ENCODE results near the gene SV2C. TPM values are rescaled to one million over a fixed set of nuclear protein-coding genes. Genes with fewer than 3 reads are reported as not detected.

The SV2C gene
- total RNA-seq, 2 donors from 2014 or later = not detected

DNA sequence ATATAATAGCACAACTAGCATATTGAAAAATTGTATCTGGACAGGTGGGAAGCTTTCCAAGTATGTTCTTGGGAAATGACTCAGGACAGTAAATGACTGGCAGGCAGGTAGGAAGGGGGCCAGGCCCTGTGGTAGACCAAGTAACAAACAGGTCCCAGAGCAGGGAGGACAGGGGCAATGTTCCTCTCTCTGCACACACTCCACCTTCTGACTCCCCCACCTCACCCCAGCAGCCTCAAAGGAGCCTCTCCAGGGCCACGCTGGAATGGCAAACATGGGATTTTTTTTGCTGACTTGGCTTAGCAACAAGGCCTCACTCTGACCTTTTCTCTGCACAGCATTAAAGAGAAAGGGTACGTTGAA lies 288.8 kb downstream of the SV2C start:
- H3K27ac ChIP-seq (ENCODE audit: low read depth, low read length) = no peak overlapping the region

DNA sequence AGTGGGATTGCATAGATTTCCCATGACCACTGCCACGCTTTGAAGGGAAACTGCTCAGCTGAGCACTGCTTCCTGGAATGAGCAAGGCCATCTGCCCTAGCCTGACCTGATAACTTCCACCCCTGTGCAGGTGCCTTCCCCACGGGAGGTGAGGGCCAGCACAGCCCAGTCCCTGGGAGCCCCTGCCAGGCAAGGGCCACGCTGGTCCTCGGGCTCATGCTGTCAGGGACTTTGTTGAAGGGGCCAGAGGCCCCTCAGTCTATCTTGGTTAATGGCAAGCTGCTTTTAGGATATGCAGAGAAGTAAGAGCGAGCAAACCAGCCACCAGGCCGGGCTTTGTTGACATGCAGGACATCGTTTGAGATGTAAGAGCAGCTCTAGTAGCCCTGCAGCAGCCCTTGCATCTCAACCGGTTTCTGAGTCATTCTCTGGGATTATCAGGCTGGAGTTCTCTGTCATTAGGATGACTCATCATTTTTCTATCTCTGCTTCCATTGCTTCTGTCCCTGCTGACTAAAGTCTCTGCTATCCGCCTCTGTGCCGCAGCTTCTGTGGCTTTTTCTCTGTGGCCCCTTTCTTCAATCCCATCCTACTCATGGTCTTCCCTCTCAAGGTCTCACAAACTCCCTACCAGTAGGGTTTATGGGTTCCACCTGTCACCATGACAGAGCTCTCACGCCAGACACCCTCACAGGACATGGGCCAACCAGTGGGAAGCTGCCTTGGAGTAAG lies 289.3 kb downstream of the SV2C start:
- peaks cover 11% of the 10 kb centered on the region for H3K9me3 Mint-ChIP-seq
- TF ChIP-seq, protein P1, sequence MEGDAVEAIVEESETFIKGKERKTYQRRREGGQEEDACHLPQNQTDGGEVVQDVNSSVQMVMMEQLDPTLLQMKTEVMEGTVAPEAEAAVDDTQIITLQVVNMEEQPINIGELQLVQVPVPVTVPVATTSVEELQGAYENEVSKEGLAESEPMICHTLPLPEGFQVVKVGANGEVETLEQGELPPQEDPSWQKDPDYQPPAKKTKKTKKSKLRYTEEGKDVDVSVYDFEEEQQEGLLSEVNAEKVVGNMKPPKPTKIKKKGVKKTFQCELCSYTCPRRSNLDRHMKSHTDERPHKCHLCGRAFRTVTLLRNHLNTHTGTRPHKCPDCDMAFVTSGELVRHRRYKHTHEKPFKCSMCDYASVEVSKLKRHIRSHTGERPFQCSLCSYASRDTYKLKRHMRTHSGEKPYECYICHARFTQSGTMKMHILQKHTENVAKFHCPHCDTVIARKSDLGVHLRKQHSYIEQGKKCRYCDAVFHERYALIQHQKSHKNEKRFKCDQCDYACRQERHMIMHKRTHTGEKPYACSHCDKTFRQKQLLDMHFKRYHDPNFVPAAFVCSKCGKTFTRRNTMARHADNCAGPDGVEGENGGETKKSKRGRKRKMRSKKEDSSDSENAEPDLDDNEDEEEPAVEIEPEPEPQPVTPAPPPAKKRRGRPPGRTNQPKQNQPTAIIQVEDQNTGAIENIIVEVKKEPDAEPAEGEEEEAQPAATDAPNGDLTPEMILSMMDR (conservative IDR thresholded peaks at IDR 0.05) = no peak
- WGBS, 2 experiments (ENCODE audit: insufficient coverage in 1 of 2, insufficient read length in 1 of 2) = 76% methylated on average over 11 of the region's 11 CpGs

More for the DNA sequence above, 288.8 kb downstream of the SV2C start:
- no peak overlapping the region for H3K4me3 ChIP-seq (ENCODE audit: low read length)
- no peak overlapping the region for H3K4me3 Mint-ChIP-seq
- peak overlapping the region; percentile 5 for H3K9ac ChIP-seq (ENCODE audit: extremely low read depth, low read length, poor library complexity, severe bottlenecking)
- H3K27me3 Mint-ChIP-seq (ENCODE audit: insufficient read depth) = no peaks in the 10 kb centered on the region
- DNase-seq = no peak
- peaks cover 11% of the 10 kb centered on the region for H3K9me3 Mint-ChIP-seq
- H3K36me3 Mint-ChIP-seq (ENCODE audit: low read depth) = peaks cover 5% of the 10 kb centered on the region
- WGBS, 2 experiments (ENCODE audit: insufficient coverage in 1 of 2, insufficient read length in 1 of 2) = 85 to 86% methylated on average over 1 to 2 of the region's 2 CpGs
- peaks cover 20% of the 10 kb centered on the region for H3K4me1 Mint-ChIP-seq
- H3K4me1 ChIP-seq (ENCODE audit: control insufficient read depth, insufficient read depth, low read length) = no peaks in the 10 kb centered on the region
- TF ChIP-seq, protein P1 (conservative IDR thresholded peaks at IDR 0.05) = no peak
- H3K9me3 ChIP-seq (ENCODE audit: control insufficient read depth, low read length) = peaks cover 7% of the 10 kb centered on the region
- peak overlapping the region; percentile 46 for H3K27ac Mint-ChIP-seq
- no peaks in the 10 kb centered on the region for H3K36me3 ChIP-seq (ENCODE audit: control insufficient read depth, insufficient read depth, low read length)
- H3K27me3 ChIP-seq (ENCODE audit: control insufficient read depth, insufficient read depth, low read length, poor library complexity, severe bottlenecking) = no peaks in the 10 kb centered on the region

DNA sequence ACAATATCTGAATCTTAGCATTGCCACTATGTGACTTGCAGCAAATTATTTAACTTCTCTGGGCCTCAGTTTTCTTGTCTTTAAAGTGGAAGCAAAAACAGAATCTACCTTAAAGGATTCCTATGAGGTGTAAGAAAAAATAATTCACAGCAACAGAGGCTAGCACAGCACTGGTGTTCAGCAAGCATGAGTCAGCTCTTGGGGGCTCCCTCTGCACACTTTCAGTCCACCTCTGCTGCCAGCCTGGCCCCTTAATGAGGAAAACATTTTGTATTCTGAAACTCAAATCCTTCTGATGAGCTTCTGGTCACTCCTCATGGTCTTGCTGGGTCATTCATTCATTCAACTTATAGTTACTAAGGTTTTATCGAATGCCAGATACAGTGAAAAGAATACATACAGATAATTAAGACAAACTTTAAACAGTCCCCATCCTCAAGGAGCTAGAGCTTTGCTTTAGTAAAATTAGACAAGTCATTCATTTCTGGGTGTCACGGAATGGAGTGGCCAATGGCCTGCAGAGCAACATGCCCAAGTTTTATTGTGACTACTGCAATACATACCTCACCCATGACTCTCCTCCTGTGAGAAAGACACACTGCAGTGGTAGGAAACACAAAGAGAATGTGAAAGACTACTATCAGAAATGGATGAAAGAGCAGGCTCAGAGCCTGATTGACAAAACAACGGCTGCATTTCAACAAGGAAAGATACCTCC lies 293.1 kb downstream of the SV2C start:
- no peak overlapping the region for H3K4me3 ChIP-seq (ENCODE audit: low read length)
- peaks cover 24% of the 10 kb centered on the region for H3K4me1 Mint-ChIP-seq
- H3K27ac ChIP-seq (ENCODE audit: low read depth, low read length) = no peak overlapping the region
- H3K9me3 ChIP-seq (ENCODE audit: control insufficient read depth, low read length) = no peaks in the 10 kb centered on the region
- H3K4me3 Mint-ChIP-seq = no peak overlapping the region
- no peak for DNase-seq
- H3K27me3 ChIP-seq (ENCODE audit: control insufficient read depth, insufficient read depth, low read length, poor library complexity, severe bottlenecking) = no peaks in the 10 kb centered on the region
- H3K36me3 Mint-ChIP-seq (ENCODE audit: low read depth) = no peaks in the 10 kb centered on the region
- WGBS, 2 experiments (ENCODE audit: insufficient coverage in 1 of 2, insufficient read length in 1 of 2) = 89 to 100% methylated on average over 1 to 3 of the region's 3 CpGs
- no peak overlapping the region for H3K9ac ChIP-seq (ENCODE audit: extremely low read depth, low read length, poor library complexity, severe bottlenecking)
- H3K4me1 ChIP-seq (ENCODE audit: control insufficient read depth, insufficient read depth, low read length) = peaks cover 7% of the 10 kb centered on the region
- H3K27ac Mint-ChIP-seq = no peak overlapping the region
- H3K27me3 Mint-ChIP-seq (ENCODE audit: insufficient read depth) = peaks cover 7% of the 10 kb centered on the region
- no peaks in the 10 kb centered on the region for H3K9me3 Mint-ChIP-seq
- TF ChIP-seq, protein P1 (conservative IDR thresholded peaks at IDR 0.05) = no peak
- no peaks in the 10 kb centered on the region for H3K36me3 ChIP-seq (ENCODE audit: control insufficient read depth, insufficient read depth, low read length)

More for the DNA sequence above, 289.3 kb downstream of the SV2C start:
- H3K27ac Mint-ChIP-seq = peak overlapping the region; percentile 46
- peaks cover 5% of the 10 kb centered on the region for H3K36me3 Mint-ChIP-seq (ENCODE audit: low read depth)
- no peak overlapping the region for H3K4me3 ChIP-seq (ENCODE audit: low read length)
- H3K4me3 Mint-ChIP-seq = no peak overlapping the region
- H3K27ac ChIP-seq (ENCODE audit: low read depth, low read length) = peak overlapping the region; percentile 5
- H3K9me3 ChIP-seq (ENCODE audit: control insufficient read depth, low read length) = peaks cover 7% of the 10 kb centered on the region
- DNase-seq = peak; percentile 71
- no peaks in the 10 kb centered on the region for H3K27me3 ChIP-seq (ENCODE audit: control insufficient read depth, insufficient read depth, low read length, poor library complexity, severe bottlenecking)
- no peaks in the 10 kb centered on the region for H3K27me3 Mint-ChIP-seq (ENCODE audit: insufficient read depth)
- no peaks in the 10 kb centered on the region for H3K36me3 ChIP-seq (ENCODE audit: control insufficient read depth, insufficient read depth, low read length)
- peaks cover 20% of the 10 kb centered on the region for H3K4me1 Mint-ChIP-seq
- H3K4me1 ChIP-seq (ENCODE audit: control insufficient read depth, insufficient read depth, low read length) = no peaks in the 10 kb centered on the region
- H3K9ac ChIP-seq (ENCODE audit: extremely low read depth, low read length, poor library complexity, severe bottlenecking) = no peak overlapping the region

All from endodermal cell (in vitro differentiated cells).